GM10266 (cell line): ENCODE measurements around the gene NARF.
"Not testable (repeated sequence)": the region's sequence is repeated elsewhere in the genome, so short reads cannot be mapped to it uniquely, and the experiment has no call there.

Experiments
- DNase-seq: peaks from one replicate; pipeline ENCODE4 v3.0.0; 2012; ENCODE audit errors: extremely low spot score
- TF ChIP-seq, protein P1 (sequence below): IDR thresholded peaks from 2 replicates; pipeline ENCODE4 v1.5.1; 2012; ENCODE audit warnings: mild to moderate bottlenecking, low read depth; ENCODE audit not compliant: control insufficient read depth, insufficient read depth; ENCODE audit errors: missing control alignments

The NARF gene

DNA sequence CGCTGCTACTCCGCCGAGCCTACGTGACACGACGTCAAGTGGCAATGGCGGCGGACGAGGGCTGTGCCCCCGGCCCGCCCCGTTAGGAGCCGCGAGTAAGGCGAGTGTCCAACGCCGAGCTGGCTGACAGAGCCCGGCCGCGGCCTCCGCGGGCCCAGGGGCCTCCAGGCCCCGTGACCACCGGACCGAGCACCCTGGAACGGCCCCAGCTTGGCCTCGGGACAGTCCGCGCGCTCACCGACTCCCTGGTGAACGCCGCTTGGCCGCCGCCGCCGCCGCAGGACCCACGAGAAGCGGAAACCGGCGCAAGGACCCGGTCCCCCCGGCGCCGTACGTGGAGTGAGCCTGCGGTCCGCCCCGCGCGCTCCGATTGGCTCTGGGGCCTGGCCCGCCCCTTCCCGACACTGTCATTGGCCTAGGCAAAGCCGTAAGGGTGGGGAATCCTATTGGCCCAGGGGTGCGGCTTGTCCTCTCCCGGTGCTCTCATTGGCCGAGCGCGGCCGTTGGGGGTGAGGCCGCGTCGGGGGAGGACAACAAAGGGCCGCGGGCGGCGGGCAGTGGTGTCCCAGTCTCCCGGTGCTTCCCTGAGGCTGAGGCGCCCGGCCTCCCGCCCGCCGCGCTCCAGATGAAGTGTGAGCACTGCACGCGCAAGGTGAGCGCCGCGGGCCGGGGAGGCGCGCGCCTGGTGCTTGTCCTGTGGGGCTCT is at the start of gene NARF:
NARF (plus strand) TSS at position 563 of the 706 bp plus-strand sequence; CDS start at position 626, 63 bp downstream.
- DNase-seq = peak; percentile 99
- TF ChIP-seq, protein P1, sequence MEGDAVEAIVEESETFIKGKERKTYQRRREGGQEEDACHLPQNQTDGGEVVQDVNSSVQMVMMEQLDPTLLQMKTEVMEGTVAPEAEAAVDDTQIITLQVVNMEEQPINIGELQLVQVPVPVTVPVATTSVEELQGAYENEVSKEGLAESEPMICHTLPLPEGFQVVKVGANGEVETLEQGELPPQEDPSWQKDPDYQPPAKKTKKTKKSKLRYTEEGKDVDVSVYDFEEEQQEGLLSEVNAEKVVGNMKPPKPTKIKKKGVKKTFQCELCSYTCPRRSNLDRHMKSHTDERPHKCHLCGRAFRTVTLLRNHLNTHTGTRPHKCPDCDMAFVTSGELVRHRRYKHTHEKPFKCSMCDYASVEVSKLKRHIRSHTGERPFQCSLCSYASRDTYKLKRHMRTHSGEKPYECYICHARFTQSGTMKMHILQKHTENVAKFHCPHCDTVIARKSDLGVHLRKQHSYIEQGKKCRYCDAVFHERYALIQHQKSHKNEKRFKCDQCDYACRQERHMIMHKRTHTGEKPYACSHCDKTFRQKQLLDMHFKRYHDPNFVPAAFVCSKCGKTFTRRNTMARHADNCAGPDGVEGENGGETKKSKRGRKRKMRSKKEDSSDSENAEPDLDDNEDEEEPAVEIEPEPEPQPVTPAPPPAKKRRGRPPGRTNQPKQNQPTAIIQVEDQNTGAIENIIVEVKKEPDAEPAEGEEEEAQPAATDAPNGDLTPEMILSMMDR = no peak

DNA sequence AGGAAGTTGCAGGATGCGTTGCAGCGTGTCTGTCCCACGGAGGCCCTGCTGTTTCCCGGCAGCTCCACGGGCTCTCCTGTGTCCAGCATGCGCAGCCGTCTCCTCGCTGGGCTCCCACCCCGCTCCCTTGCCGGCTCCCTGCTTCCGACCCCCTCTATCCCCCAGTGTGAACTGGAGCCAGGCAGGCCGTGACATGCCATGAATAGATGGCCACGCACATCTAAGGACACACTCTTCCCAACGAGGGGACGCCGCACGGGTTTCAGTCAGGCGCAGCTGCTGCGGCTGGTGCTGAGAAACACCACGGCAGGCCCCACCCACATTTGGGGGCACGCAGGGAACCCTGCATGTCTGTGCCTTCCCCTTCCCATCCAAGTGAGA is 49.6 kb upstream of the NARF start:
- TF ChIP-seq, protein P1 = no peak
- DNase-seq = no peak

DNA sequence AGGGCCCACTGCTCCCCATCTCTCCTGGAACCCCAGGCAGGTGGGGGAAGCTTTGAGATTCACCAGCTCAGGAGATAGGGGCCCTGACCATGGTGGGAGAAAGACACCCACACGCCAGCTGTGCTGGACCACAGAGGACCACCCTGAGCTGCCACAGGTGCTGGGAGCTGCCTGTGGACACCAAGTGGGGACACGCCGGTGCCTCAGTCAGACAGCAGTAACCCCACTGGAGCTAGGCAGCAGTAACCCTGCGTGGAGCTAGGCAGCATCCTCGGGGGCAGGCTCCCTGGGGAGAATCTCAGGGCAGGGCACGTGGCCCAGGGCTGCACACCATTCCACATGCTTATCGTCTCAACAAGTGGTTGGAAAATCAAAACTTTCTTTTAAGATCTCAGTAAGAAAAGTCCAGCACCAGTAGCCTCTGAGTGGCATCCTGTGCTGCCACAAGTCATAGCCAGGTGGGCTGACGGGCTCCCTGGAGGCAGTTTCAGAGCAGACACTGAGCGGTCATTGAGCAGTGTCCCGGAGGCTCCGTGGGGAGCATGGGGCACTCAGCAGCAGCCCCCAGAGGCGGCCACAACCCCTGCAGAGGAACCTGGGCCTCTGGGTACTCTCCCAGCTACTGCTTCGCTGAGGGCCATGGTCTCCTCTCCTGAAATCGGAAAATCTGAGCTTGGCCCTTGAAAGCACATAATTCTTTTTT is 48.4 kb upstream of the NARF start:
- TF ChIP-seq, protein P1 = no peak

DNA sequence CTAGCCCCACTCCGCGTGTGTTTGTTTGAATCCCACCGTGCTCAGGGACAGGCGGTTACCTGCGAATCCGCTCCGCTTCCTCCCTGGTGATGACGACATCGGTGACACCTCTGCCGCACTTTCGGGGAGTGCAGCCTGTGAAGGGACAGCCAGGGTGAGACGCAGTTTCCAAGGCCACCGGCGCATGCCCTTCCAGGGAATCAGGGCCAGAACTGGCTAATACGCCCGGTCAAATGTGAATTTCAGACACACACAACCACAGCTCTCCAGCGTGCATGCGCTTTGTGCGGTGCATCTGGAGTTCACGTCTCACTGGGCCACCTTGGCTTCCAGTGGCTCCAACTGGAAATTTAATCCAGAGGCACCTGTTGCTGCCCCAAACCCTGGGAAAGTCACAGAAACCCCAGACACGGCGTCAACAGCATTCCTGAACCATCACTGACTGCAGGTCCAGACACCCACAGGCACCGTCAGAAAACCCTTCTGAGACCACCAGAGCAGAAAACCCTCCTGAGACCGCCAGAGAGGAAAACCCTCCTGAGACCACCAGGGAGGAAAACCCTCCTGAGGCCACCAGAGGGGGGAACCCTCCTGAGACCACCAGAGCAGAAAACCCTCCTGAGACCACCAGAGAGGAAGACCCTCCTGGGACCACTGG is 47.0 kb upstream of the NARF start:
- no peak for DNase-seq
- TF ChIP-seq, protein P1 = no peak

More for the DNA sequence above, 48.4 kb upstream of the NARF start:
- no peak for DNase-seq

DNA sequence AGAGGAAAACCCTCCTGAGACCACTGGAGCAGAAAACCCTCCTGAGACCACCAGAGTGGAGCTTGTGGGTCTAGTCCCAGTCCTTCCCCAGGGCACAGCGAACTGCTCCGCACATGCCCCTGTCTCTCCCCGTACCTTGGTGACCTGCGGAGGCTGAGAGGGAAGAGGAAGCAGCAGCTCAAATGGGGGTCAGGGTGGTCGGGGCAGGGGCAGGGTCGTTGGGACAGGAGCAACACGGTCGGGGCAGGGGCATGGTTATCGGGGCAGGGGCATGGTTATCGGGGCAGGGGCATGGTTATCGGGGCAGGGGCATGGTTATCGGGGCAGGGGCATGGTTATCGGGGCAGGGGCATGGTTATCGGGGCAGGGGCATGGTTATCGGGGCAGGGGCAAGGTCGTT is 46.5 kb upstream of the NARF start:
- not testable (repeated sequence) for DNase-seq

DNA sequence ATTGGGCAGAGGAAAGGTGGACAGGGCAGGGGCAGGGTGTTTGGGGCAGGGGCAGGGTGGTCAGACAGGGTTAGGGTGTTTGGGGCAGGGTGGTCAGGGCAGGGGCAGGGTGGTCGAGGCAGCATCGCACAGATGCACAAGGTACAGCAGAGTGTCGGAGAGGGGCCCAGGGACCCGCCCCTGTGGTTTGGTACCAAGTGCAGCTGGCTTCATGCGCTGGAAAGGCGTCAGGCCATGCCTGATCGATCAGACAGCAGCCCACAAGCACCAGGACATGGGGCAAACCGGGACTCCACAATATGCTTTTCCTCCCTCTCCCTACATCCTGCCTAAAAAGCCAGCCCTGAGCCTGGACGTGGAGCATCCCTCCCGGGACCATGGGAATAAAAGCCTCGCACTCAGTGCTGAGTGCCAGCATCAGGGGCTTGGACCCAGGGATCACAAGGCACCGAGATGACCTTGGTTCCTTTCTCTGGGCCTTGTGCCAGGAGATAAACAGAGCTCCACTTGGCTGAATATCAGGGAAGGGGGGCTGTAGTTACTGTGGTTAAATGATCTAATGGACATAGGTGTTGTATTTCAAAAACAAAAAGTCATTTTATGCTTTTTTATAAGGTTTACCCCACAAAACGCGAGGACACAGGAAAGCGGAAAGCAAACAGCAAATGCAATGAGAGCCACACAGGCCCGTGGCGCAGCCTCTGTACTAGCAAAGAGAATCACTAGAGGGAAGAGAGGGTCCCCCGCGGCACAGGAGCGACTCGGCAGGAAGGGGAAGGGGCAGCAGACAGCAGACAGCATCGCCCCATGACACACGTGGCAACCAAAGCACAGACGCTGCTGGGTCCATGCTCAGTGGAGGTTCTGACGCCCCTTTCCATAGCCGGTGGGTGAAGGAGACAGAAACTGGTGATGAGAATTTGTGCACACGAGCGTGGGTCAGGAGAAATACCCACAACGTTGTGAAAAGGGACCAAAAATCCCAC is 45.7 kb upstream of the NARF start:
- TF ChIP-seq, protein P1 = no peak
- DNase-seq = no peak
